SK-N-SH treated with all-trans-retinoic acid at 6 μM for 48 hours (cell line): ENCODE measurements around the gene WNK2.

Experiments
- ATAC-seq: fragments of 200-7000 bp; cut with Tn5 transposase; 3 replicates; pipeline ENCODE4 v1.9.1; 2020; ENCODE audit warnings: mild to moderate bottlenecking, moderate library complexity
- ARNTL ChIP-seq: fragments of 450-650 bp; formaldehyde crosslinking; IDR thresholded peaks from 2 replicates; pipeline ENCODE4 v1.5.0; 2020; ENCODE audit warnings: low read depth, mild to moderate bottlenecking, moderate library complexity, borderline replicate concordance
- CREB5 ChIP-seq: fragments of 250-450 bp; sonication (Bioruptor Pico); IDR thresholded peaks from 2 replicates; pipeline ENCODE4 v1.5.1; 2020; ENCODE audit warnings: low read depth, mild to moderate bottlenecking, moderate library complexity
- CSDC2 ChIP-seq: fragments of 250-450 bp; sonication (Bioruptor Pico); IDR thresholded peaks from 2 replicates; pipeline ENCODE4 v1.5.0; 2020; ENCODE audit warnings: mild to moderate bottlenecking, moderate library complexity
- CSRNP3 ChIP-seq: fragments of 250-450 bp; sonication (Bioruptor Pico); IDR thresholded peaks from 2 replicates; pipeline ENCODE4 v1.5.1; 2021; ENCODE audit warnings: mild to moderate bottlenecking, moderate library complexity
- ESRRG ChIP-seq: fragments of 250-450 bp; sonication (Bioruptor Pico); IDR thresholded peaks from 2 replicates; pipeline ENCODE4 v1.6.1; 2021; ENCODE audit warnings: mild to moderate bottlenecking
- GLIS3 ChIP-seq: fragments of 250-450 bp; sonication (Bioruptor Pico); IDR thresholded peaks from 2 replicates; pipeline ENCODE4 v1.5.0; 2020; ENCODE audit warnings: mild to moderate bottlenecking, moderate library complexity
- ISL1 ChIP-seq: fragments of 250-450 bp; sonication (Bioruptor Pico); IDR thresholded peaks from 2 replicates; pipeline ENCODE4 v2.1.2; 2022; ENCODE audit warnings: mild to moderate bottlenecking, moderate library complexity
- OSR1 ChIP-seq: fragments of 250-450 bp; sonication (Bioruptor Pico); IDR thresholded peaks from 2 replicates; pipeline ENCODE4 v1.8.0; 2022; ENCODE audit warnings: moderate library complexity, mild to moderate bottlenecking, inconsistent platforms
- PPARA ChIP-seq: fragments of 250-450 bp; sonication (Bioruptor Pico); IDR thresholded peaks from 2 replicates; pipeline ENCODE4 v1.5.0; 2020; ENCODE audit warnings: mild to moderate bottlenecking, borderline replicate concordance
- RARB ChIP-seq: fragments of 250-450 bp; sonication (Bioruptor Pico); IDR thresholded peaks from 2 replicates; pipeline ENCODE4 v1.8.0; 2021; ENCODE audit warnings: mild to moderate bottlenecking, moderate library complexity
- SNAI2 ChIP-seq: fragments of 250-450 bp; sonication (Bioruptor Pico); IDR thresholded peaks from 2 replicates; pipeline ENCODE4 v1.5.0; 2020; ENCODE audit warnings: mild to moderate bottlenecking, moderate library complexity
- TOX ChIP-seq: fragments of 250-450 bp; sonication (Bioruptor Pico); IDR thresholded peaks from 2 replicates; pipeline ENCODE4 v1.8.0; 2021; ENCODE audit warnings: mild to moderate bottlenecking, moderate library complexity, borderline replicate concordance
- ZC3H10 ChIP-seq: fragments of 250-450 bp; sonication (Bioruptor Pico); IDR thresholded peaks from 2 replicates; pipeline ENCODE4 v1.5.1; 2021; ENCODE audit warnings: mild to moderate bottlenecking, moderate library complexity
- ZFP3 ChIP-seq: fragments of 250-450 bp; sonication (Bioruptor Pico); IDR thresholded peaks from 2 replicates; pipeline ENCODE4 v1.5.0; 2020; ENCODE audit warnings: mild to moderate bottlenecking, moderate library complexity
- ZFP30 ChIP-seq: fragments of 450-650 bp; formaldehyde crosslinking; IDR thresholded peaks from 2 replicates; pipeline ENCODE4 v1.5.0; 2022; ENCODE audit warnings: mild to moderate bottlenecking, moderate library complexity
- ZNF8 ChIP-seq: fragments of 450-650 bp; formaldehyde crosslinking; IDR thresholded peaks from 2 replicates; pipeline ENCODE4 v1.5.0; 2020; ENCODE audit warnings: mild to moderate bottlenecking, moderate library complexity
- TF ChIP-seq, protein P1 (sequence below): fragments of 250-450 bp; sonication (Bioruptor Pico); IDR thresholded peaks from 2 replicates; pipeline ENCODE4 v1.8.0; 2020; ENCODE audit warnings: mild to moderate bottlenecking, moderate library complexity, borderline replicate concordance
- TF ChIP-seq, protein P2 (sequence below): fragments of 250-450 bp; sonication (Bioruptor Pico); IDR thresholded peaks from 2 replicates; pipeline ENCODE4 v1.5.0; 2020; ENCODE audit warnings: mild to moderate bottlenecking, moderate library complexity

Gene WNK2

GRCh38 chr9:93231121-93231694 is 47.3 kb downstream of the WNK2 start:
- TF ChIP-seq ISL1 (no peak), CSDC2 (CRISPR knock-in tag) (no peak), CSRNP3 (CRISPR knock-in tag) (no peak), ZC3H10 (CRISPR knock-in tag) (no peak), ESRRG (no peak), CREB5 (no peak)
- TF ChIP-seq, protein P1, sequence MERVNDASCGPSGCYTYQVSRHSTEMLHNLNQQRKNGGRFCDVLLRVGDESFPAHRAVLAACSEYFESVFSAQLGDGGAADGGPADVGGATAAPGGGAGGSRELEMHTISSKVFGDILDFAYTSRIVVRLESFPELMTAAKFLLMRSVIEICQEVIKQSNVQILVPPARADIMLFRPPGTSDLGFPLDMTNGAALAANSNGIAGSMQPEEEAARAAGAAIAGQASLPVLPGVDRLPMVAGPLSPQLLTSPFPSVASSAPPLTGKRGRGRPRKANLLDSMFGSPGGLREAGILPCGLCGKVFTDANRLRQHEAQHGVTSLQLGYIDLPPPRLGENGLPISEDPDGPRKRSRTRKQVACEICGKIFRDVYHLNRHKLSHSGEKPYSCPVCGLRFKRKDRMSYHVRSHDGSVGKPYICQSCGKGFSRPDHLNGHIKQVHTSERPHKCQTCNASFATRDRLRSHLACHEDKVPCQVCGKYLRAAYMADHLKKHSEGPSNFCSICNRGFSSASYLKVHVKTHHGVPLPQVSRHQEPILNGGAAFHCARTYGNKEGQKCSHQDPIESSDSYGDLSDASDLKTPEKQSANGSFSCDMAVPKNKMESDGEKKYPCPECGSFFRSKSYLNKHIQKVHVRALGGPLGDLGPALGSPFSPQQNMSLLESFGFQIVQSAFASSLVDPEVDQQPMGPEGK (CRISPR knock-in tag): no peak
- TF ChIP-seq, protein P2, sequence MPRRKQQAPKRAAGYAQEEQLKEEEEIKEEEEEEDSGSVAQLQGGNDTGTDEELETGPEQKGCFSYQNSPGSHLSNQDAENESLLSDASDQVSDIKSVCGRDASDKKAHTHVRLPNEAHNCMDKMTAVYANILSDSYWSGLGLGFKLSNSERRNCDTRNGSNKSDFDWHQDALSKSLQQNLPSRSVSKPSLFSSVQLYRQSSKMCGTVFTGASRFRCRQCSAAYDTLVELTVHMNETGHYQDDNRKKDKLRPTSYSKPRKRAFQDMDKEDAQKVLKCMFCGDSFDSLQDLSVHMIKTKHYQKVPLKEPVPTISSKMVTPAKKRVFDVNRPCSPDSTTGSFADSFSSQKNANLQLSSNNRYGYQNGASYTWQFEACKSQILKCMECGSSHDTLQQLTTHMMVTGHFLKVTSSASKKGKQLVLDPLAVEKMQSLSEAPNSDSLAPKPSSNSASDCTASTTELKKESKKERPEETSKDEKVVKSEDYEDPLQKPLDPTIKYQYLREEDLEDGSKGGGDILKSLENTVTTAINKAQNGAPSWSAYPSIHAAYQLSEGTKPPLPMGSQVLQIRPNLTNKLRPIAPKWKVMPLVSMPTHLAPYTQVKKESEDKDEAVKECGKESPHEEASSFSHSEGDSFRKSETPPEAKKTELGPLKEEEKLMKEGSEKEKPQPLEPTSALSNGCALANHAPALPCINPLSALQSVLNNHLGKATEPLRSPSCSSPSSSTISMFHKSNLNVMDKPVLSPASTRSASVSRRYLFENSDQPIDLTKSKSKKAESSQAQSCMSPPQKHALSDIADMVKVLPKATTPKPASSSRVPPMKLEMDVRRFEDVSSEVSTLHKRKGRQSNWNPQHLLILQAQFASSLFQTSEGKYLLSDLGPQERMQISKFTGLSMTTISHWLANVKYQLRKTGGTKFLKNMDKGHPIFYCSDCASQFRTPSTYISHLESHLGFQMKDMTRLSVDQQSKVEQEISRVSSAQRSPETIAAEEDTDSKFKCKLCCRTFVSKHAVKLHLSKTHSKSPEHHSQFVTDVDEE (CRISPR knock-in tag): no peak
- no peak for ATAC-seq

DNA sequence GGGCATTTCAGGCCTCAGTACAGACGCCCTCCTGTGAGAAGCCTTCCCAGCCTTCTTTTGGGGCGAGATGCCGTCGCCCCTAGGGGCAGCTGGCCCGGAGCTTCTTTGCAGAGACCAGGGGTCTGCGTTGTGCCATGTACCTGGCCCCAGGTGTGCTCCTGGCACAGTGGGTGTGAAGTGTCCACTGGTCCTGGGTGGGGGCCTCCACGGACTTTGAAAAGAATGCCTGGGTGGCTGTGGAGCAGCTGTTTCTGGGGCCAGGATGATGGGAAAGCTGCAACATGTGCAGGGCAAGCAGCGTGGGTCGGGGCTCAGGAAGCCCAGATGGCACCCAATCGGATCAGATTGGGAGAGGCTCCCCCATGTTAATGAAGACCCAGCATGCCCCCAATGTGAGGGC is 47.8 kb downstream of the WNK2 start:
- TF ChIP-seq PPARA (CRISPR knock-in tag) (no peak), ARNTL (no peak), CREB5 (no peak), CSRNP3 (CRISPR knock-in tag) (no peak), ZC3H10 (CRISPR knock-in tag) (no peak), RARB (no peak), TOX (no peak), ZNF8 (CRISPR knock-in tag) (no peak)
- no peak for ATAC-seq

GRCh38 chr9:93232388-93232960 is 48.5 kb downstream of the WNK2 start:
- ATAC-seq: no peak
- TF ChIP-seq ZFP3 (CRISPR knock-in tag) (no peak), OSR1 (CRISPR knock-in tag) (no peak), SNAI2 (CRISPR knock-in tag) (no peak), TOX (no peak), GLIS3 (CRISPR knock-in tag) (no peak), ESRRG (no peak), ZFP30 (no peak), ZC3H10 (CRISPR knock-in tag) (no peak), ZNF8 (CRISPR knock-in tag) (no peak), CREB5 (no peak), RARB (no peak)
- TF ChIP-seq, protein P1 (CRISPR knock-in tag): no peak
- TF ChIP-seq, protein P2 (CRISPR knock-in tag): no peak
